ENCODE data around the gene PRDM8.
"Not testable (repeated sequence)": the region's sequence is repeated elsewhere in the genome, so short reads cannot be mapped to it uniquely, and the experiment has no call there.

PRDM8 gene

GRCh38 chr4:80196922-80197573, at the start of gene PRDM8:
TSS of gene PRDM8 (plus strand) at chr4:80197503. CDS start at chr4:80200081, 2,578 bp downstream.
- DNase-seq = no peak

- no peak for DNase-seq
Observed at GRCh38 chr4:80150387-80151180, 46.7 kb upstream of the PRDM8 start.

- no peak for DNase-seq
Observed at GRCh38 chr4:80151981-80152380, 45.3 kb upstream of the PRDM8 start.

- no peak for DNase-seq
Observed at GRCh38 chr4:80153874-80154544, 43.3 kb upstream of the PRDM8 start.

- no peak for DNase-seq
Observed at GRCh38 chr4:80154545-80154933, 42.8 kb upstream of the PRDM8 start.

GRCh38 chr4:80155316-80155982, 41.9 kb upstream of the PRDM8 start:
- no peak for DNase-seq

GRCh38 chr4:80156410-80156809, 40.9 kb upstream of the PRDM8 start:
- DNase-seq = no peak

- no peak for DNase-seq
Observed at GRCh38 chr4:80161413-80162058, 35.8 kb upstream of the PRDM8 start.

GRCh38 chr4:80162418-80162817, 34.9 kb upstream of the PRDM8 start:
- DNase-seq = no peak

- DNase-seq = no peak
Observed at GRCh38 chr4:80165855-80166254, 31.4 kb upstream of the PRDM8 start.

- DNase-seq = no peak
Observed at GRCh38 chr4:80171251-80171650, 26.1 kb upstream of the PRDM8 start.

GRCh38 chr4:80171656-80172055, 25.6 kb upstream of the PRDM8 start:
- no peak for DNase-seq

GRCh38 chr4:80172203-80172602, 25.1 kb upstream of the PRDM8 start:
- DNase-seq = no peak

GRCh38 chr4:80173401-80173800, 23.9 kb upstream of the PRDM8 start:
- no peak for DNase-seq

GRCh38 chr4:80173841-80174240, 23.5 kb upstream of the PRDM8 start:
- DNase-seq = no peak

- DNase-seq = not testable (repeated sequence)
Observed at GRCh38 chr4:80177793-80178192, 19.5 kb upstream of the PRDM8 start.

- no peak for DNase-seq
Observed at GRCh38 chr4:80178964-80179363, 18.3 kb upstream of the PRDM8 start.

- DNase-seq = no peak
Observed at GRCh38 chr4:80179637-80180161, 17.6 kb upstream of the PRDM8 start.

GRCh38 chr4:80180743-80181142, 16.6 kb upstream of the PRDM8 start:
- DNase-seq = no peak

- DNase-seq = peak; percentile 77
Observed at GRCh38 chr4:80182237-80182866, 15.0 kb upstream of the PRDM8 start.

- peak; percentile 79 for DNase-seq
Observed at GRCh38 chr4:80183250-80184052, 13.9 kb upstream of the PRDM8 start.

All from activated CD8-positive, alpha-beta memory T cell treated with anti-CD3 and anti-CD28 coated beads for 24 hours (primary cell).